HG02623 (cell line): ENCODE data around the gene ATG12.
A peak's percentile ranks its signal among the peaks of the same experiment; 100 is the strongest.
"Not testable (repeated sequence)": the region's sequence is repeated elsewhere in the genome, so short reads cannot be mapped to it uniquely, and the experiment has no call there.

Experiments used
- ATAC-seq: cut with Tn5 transposase; IDR thresholded peaks from one replicate; pipeline ENCODE4 v1.9.1; 2021; ENCODE audit warnings: moderate library complexity; ENCODE audit not compliant: unreplicated experiment

Gene ATG12

DNA sequence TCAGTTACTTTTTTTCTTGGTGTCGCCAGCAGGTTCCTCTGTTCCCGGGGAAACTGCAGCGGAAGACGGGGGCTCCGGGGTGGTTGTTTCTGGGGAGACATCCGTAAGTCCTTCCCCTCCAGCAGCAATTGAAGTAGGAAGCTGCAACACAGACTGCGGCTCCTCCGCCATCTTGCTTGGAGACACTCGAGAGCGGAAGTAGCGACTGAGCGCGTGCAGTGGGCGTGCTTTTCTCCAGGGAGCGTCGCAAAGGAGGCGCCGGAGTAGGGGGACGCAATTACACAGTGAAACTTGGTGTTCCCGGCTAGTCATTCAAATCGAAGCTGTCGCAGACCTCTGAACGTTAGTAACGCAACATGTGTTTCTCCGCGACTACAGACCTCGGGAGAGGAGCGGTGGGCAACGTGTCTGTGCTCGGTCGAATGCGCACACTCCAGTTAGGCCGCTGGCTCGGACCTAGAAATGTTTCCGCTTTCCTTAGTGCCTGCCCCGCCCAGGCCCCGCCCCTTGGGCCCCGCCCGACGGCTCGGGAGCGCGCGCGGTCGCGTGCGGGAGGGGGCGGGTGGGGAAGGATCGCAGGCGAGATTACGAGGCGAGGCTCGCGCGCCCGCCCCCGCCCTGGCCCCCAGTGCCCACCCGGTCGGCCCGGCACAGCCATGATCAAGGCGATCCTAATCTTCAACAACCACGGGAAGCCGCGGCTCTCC lies at the start of gene ATG12, which contains the start of gene AP3S1:
TSS of gene ATG12 (minus strand) at position 184 of the 707 bp plus-strand sequence. CDS start at position 171, 13 bp downstream.
TSS of gene AP3S1 (plus strand) at position 554 of the 707 bp plus-strand sequence. CDS start at position 657, 103 bp downstream.
- peak; percentile 79 for ATAC-seq

DNA sequence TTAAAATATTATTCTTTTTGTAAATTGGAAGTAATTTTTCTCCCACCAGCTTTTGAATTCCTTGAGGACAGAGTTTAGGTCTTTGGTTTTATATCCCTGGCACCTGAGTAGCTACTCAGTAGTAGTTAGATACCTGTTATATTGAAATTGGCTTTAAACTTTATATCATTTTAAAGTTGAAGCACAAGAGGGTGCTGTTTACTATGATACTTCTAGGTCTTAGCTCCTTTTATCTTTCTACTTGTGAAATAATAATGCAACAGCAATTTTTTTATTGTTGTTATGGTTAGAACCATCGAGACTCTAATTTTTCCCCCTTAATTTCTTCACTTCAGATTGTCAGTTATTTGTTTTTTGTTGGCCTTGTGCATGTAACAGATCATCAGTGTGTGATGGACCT lies 46.7 kb upstream of the ATG12 start:
- no peak for ATAC-seq

DNA sequence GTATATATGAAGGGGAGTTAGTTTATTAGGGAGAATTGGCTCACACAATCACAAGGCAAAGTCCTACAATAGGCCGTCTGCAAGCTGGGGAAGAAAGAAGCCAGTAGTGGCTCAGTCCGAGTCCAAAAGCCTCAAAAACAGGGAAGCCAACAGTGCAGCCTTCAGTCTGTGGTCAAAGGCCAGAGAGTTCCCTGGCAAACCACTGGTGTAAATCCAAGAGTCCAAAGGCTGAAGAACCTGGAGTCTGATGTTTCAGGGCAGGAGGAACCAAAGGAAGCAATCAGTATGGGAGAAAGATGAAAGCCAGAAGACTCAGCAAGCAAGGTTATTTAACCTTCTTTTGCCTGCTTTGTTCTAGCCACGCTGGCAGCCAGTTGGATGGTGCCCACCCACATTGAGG lies 43.8 kb upstream of the ATG12 start:
- not testable (repeated sequence) for ATAC-seq

DNA sequence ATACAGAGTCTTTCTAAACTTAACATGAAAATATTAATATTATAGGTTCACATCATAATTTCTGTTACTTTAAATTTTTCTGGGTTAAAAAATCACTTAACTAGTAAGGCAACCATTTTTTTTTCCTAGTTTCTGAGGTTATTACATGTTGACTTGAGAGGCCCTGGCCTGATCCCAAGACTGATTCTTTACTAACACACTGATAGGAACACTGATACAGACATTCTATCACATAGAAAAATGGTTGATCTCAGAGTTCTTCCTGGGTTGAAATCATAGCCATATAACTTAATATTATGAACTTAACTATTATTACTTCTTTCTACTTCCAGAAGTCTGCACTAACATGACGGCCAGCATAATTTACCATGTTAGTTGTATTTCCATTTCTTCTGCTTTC lies 43.3 kb upstream of the ATG12 start:
- no peak for ATAC-seq

DNA sequence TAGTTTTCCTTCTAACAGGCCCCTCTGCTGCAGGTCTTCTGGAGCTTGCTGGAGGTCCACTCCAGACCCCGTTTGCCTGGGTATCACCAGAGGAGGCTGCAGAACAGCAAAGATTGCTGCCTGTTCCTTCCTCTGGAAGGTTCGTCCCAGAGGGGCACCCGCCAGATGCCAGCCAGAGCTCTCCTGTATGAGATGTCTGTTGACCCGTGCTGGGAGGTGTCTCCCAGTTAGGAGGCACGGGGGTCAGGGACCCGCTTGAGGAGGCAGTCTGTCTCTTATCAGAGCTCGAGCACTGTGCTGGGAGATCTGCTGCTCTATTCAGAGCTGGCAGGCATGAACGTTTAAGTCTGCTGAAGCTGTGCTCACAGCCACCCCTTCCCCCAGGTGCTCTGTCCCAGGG lies 41.1 kb upstream of the ATG12 start:
- ATAC-seq, result not testable (repeated sequence)

DNA sequence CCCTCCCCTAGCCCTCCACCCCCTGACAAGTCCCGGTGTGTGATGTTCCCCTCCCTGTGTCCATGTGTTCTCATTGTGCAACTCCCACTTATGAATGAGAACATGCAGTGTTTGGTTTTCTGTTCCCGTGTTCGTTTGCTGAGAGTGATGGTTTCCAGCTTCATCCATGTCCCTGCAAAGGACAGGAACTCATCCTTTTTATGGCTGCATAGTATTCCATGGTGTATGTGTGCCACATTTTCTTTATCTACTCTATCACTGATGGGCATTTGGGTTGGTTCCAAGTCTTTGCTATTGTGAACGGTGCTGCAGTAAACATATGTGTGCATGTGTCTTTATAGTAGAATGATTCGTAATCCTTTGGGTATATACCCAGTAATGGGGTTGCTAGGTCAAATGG lies 36.0 kb upstream of the ATG12 start:
- not testable (repeated sequence) for ATAC-seq

DNA sequence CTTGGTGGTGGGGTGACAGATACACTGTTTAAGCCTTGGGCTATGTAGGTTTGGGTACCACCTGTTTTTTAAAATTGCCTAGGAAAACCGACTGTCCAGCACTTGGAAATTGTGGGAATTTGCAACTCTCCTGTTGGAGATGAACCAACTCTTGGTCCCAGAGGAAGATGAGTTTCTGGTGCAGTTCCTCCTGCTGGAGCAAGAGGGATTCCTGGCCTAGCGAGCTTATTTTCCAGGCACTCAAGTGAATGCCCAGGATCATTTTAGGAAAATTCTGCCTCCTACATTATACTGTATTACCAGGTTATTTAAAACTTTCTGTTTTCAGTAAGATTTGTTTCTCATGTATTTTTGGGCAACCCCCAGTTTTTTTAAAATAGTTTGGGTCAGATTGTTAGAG lies 34.1 kb upstream of the ATG12 start:
- no peak for ATAC-seq

DNA sequence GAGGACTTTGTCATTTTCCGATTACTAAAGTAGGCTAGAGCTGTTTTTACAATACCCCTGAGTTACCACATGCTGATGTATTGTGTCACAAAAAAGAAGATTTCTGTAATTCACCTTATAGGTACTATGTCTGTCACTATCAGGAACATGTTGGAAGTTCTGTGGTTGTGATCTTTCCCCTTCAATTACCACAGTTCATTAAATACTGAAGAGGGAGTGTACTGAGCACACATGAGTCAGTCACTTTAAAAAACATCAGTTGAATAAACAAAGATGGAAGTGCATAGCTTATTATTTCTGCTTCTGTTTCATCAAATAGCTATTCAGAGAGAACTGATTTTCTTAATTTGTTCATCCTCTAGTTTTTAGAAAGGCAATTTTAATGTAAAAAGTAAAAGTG lies 32.0 kb upstream of the ATG12 start:
- ATAC-seq, result no peak

DNA sequence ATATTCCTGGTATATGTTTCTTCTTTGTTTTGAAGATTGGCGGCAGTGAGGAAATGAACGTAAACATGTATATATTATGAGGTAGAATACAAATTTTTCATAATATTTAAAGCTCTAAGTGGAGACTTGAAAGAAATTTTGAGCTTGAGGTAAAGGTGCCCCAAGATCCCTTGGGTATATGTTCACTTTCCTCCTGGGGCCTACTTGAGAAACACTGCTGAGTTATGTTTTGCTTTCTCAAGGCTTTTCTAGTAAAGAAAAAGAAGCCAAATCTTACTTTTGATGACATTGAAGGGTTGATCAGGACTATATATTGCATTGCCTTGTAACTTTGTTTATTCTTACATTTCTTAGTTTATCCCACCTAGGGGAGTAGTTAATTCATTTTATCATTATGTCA lies 31.1 kb upstream of the ATG12 start:
- no peak for ATAC-seq

DNA sequence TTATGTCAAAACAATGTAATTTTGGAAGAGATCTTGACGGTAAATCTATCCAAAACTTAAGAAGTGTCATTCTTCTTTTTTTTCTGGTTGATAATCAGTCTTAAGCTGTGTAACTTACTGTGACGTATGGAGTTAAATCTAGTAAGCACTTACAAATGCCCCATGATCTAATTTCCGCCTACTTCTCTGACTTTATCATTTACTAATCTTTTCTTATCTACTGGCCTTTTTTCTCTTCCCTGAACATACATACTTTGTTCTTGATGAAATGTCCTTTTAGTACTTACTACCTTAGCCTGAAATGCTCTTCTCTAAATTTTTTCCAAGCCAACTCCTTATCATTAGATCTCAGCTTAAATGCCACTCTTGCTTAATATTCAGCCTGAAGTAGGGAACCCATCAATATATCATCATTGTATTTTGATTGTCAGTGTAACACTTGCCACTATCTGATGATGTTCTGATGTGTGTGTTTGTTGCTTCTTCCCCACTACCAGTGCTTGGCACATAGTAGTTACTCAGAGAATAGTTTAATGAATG lies 28.0 kb upstream of the ATG12 start:
- no peak for ATAC-seq

DNA sequence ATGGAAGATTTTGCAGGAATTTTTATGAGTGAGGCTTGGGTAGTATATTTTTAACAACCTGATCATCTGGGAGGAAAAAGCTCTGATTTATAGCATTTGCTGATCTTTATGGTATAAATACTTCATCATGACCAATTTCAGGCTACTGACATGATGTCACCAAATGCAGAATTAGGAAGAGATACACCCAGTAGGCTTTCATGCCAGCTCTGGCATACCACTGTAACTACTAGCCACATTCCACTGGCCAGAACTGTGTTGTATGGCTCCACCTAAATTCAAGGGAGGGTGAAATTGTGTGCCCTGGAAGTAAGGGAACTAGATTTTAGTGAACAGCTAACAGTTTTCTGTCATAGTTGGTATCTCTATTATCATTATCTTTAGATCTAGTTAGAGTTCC lies 18.0 kb upstream of the ATG12 start:
- no peak for ATAC-seq

DNA sequence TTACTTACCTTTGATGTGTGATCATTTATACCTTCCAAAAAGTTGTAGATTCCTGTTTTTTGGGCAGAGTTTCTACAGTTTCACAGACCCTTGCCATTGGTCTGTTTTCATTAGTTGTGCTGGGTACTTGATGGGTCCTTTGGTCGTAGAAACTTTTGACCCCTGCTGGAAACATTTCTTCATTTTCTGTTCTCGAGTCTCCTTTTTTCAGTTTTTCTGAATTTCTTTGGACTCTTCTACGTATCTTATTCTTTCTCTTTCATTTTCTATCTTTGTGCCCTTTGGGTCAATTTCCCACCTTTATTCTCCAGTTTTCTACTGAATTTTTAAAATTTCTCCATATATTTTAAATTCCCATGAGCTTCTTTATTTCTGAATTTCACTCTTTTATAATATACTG lies 17.0 kb upstream of the ATG12 start:
- no peak for ATAC-seq

DNA sequence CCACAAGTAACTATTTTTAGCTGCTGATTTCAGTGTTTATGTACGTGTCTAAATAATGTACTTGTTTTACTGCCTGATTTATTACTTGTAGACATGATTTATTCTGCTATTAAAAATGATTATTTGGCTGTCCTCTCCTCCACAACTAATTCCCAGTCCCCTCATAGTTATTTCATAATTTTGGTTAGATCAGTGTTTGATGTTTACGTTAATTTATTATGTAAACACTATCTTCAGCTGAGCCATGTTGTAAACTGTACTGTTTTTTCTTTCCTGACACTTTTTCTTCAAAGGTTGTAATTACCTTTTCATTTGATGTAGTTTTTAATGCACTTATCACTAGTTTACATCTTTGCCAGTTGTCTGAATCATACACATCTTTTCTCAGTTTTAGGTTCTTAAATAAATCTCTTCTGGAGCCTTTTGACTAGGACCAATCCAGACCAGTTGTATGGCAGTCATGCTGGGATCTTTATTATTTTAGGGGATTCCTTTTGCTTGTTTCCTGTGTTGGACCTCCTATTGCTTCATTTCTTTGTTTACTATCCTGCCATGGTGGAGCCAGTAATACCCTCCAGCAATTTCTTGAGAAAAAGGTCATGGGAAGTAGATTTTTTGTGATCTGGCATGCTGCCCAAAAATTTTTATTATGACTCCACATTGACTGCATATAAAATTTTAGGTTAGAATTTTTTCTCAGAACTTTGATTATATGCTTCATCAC lies 16.4 kb upstream of the ATG12 start:
- no peak for ATAC-seq

DNA sequence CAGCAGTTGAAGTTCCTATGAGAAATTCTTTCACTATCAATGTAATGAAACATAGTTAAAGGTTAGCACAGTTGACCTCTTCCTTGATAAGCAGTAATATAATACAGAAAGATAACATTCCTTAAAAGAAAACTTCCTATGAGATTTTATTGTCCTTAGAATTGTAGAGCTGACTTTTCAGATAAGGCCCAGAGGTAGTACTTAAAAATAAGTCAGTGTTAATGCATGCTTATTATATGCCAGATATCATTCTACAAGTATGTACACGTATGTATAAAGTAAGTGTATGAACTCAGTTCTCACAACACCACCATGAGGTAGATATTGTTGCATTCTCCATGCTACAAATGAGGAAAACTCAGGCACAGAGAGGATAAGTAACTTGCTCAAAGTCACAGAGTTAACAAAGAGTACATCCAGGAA lies 15.7 kb upstream of the ATG12 start:
- no peak for ATAC-seq

DNA sequence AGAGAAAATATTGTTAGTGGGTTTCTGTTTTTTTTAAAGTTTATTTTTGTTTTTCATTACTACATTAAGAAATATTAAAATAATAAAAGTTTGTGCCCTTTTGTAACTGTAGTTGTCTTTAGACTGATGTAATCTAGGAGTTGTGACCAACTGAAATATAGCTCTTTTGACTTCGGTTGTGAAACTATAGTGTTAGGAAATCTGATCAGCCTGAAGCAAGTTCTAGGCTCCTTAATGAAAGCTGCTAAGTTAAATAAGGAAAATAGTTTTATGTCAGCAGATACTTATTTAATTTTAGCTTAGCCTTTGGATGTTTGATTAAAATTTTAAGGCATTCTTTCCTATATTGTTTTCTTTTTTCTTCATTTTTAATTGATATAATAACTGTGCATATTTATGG lies 14.6 kb upstream of the ATG12 start:
- no peak for ATAC-seq

DNA sequence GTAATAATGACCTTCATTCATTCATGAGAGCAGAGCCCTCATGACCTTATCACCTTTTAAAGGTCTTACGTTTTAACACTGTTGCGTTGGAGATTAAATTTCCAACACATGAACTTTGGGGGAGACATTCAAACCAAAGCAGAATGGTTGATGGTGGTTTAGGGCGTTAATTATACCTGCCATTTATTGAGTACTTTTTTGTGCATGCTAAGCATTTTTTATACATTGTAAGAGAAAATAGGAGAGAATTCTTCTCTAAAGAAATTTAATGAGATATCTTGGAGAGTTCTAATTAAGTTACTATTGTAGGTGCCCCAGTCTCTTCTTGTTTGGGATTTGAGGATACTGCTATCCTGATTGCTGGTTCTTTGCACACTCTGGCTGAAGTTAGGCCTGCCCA lies 12.8 kb upstream of the ATG12 start:
- no peak for ATAC-seq

DNA sequence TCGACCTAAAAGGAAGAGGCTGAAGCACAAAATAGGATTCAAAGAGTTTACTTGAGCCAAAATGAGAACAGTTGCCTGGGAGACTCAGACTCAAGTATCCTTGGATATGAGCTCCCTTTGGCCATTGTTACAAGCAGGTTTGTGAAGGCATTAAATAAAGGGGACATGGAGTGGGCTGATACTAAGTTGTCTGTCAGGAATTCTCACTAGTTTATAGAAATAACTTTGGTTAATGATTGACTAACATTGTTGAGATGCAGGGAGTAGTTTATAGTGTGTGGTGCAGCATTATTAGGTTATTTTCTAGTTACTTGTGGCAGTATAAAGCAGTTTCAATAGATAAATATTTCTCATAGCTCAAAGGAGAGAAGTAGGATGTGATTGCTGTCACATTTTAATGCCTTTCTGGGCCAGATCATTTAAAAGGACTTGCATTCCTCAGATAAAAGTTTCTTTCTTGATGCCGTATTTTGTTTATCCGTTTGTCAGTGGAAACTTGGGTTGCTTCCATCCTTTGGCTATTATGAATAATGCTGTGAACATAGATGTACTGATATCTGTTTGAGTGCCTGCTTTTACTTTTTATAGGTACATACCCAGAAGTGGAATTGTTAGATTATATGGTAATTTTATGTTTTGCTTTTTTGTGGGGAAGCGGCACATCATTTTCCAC lies 9.5 kb upstream of the ATG12 start:
- ATAC-seq, result no peak

DNA sequence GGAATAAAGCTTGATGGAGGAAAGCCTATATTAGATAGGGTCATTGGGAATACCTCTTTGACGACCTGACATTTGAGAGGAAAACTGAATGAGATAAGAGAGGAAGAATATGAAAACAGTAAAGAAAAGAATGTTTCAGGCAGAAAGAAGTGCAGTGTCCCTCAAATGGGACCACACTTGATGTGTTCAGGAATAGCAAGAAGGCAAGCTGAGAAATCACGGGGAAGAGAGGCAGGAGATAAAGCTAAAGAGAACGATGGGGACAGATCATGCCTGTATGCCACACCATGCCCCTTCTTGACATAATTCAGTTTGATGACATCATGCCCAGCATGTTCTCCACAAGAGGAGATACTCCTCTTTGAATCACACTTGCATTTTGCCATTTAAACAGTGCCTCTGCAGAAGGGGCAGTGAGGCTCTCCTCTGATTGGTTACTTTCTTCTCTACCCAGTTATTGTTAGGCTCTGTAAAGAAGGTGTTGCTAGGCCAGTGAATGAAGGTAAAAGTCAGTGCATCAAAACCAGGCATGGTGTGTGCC lies 8.0 kb upstream of the ATG12 start:
- no peak for ATAC-seq

DNA sequence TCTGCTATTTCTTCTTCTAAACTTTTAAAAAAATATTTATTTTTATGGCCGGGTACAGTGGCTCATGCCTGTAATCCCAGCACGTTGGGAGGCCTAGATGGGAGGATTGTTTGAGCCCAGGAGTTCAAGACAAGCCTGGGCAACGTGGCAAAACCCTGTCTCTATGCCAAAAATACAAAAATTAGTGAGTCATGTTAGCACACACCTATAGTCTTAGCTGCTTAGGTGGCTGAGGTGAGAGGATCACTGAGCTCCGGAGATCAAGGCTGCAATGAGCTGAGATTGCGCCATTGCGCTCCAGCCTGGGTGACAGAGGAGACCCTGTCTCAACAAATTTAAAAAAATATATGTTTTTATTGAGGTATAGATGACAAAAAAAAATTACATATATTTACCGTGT lies 5.9 kb upstream of the ATG12 start:
- no peak for ATAC-seq

DNA sequence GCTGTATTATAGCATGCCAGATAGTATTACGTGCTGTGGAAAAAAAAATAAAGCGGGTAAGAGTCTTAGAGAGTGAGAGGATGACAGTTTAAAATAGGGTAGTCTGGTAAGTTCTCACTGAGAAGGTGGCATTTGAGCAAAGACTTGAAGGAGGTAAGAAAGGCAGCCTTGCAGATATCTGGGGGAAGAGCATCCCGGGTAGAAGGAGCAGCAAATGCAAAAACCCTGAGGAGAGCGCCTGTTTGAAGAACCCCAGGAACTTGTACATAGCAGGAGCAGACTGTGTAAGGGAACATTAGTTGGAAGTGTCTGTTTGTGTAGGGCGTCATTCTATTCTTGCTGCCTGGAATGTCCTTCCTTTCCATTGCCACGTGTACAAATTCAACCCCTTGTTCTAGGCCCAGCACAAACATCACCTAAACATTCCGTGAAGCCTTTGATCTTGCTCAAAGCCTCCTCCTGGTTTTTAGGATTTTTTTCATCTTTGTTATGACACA lies 3.0 kb upstream of the ATG12 start:
- no peak for ATAC-seq

DNA sequence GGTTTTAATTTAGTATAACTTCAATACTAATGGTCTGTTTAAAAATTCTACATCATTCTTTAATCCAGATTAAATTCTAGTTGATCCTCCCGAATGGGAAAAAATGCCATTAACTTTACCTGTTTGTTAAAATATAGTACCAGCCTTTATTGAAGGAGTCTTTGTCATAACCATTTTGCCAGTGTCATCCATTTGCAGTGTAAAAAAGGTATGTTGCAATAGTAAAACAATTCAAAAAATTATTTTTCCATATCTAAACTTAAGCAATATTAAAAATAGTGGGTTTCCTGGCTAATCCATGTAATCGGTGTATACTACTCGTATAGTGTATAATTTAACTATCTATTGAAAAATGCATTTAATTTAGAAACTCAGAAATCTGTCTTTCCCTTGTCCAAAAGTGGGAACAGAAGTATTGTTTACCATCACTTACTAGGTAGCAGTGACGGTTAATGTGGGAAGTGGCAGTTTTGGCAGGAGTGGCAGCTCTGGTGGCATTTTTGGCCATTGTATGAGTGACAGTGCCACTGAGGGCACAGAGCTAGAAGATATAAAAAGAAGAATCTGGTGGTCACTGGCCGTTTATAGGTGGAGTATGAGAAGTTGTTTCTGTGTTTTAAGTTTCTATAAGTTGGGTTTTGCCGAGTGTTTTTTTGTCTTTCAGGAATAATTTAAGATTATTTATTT lies 2.2 kb upstream of the ATG12 start:
- no peak for ATAC-seq
